Measurements from ENCODE around the gene CECR2.
A peak's percentile ranks its signal among the peaks of the same experiment; 100 is the strongest.

Gene CECR2

GRCh38 chr22:17370026-17370765 lies 936 bp downstream of the CECR2 start:
- no peak overlapping the region for H3K27ac Mint-ChIP-seq (ENCODE audit: low read depth)
- no peak for DNase-seq (ENCODE audit: low spot score in 2 of 2)
- H3K4me1 Mint-ChIP-seq = peaks cover 14% of the 10 kb centered on the region
- no peaks in the 10 kb centered on the region for H3K9me3 Mint-ChIP-seq
- peaks cover 76% of the 10 kb centered on the region for H3K27me3 Mint-ChIP-seq
- no peaks in the 10 kb centered on the region for H3K36me3 Mint-ChIP-seq (ENCODE audit: insufficient read depth)
- H3K4me3 Mint-ChIP-seq = peak overlapping the region; percentile 5
- ATAC-seq (replicated peaks; ENCODE audit: extremely low read depth, poor library complexity, severe bottlenecking) = no peak

DNA sequence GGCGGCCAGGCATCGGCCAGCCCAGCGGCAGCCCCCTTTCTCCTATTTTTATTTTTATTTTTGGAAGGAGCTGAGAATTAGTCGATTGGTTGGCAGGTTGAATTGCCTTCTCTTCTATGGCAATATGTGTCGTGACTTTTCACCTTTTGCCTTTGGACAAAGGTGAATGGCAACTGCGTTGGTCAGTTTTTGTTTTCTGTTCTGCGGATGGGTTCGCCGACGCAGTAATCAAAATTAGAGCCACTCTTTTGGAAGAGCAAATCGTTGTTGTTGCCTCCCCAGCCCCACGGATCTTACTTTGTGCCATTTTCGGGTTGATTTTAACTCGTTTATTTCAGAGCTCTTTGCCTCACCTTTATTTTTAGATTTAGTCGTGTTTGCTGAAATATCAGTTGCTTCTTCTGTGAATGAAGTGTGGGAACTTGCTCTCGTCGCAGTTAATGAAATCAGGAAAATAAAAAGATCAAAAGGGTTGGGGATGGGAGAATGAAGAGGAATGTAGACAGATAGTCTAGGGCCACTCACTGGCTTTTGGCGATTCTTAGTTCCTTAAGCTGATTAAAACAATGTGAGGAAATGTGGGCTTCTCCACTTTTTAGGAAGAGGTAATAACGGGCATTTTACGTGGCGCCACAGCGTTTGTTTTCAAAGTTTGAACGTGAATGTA lies 1.6 kb downstream of the CECR2 start:
- no peak overlapping the region for H3K27ac Mint-ChIP-seq (ENCODE audit: low read depth)
- peak overlapping the region; percentile 5 for H3K4me3 Mint-ChIP-seq
- H3K36me3 Mint-ChIP-seq (ENCODE audit: insufficient read depth) = no peaks in the 10 kb centered on the region
- no peak for ATAC-seq (replicated peaks; ENCODE audit: extremely low read depth, poor library complexity, severe bottlenecking)
- no peak for DNase-seq (ENCODE audit: low spot score in 2 of 2)
- H3K27me3 Mint-ChIP-seq = peaks cover 76% of the 10 kb centered on the region
- no peaks in the 10 kb centered on the region for H3K9me3 Mint-ChIP-seq
- peaks cover 14% of the 10 kb centered on the region for H3K4me1 Mint-ChIP-seq

- no peak for ATAC-seq (replicated peaks; ENCODE audit: extremely low read depth, poor library complexity, severe bottlenecking)
- H3K27me3 Mint-ChIP-seq = peaks cover 76% of the 10 kb centered on the region
- no peak overlapping the region for H3K27ac Mint-ChIP-seq (ENCODE audit: low read depth)
- no peaks in the 10 kb centered on the region for H3K9me3 Mint-ChIP-seq
- H3K36me3 Mint-ChIP-seq (ENCODE audit: insufficient read depth) = no peaks in the 10 kb centered on the region
- no peak overlapping the region for H3K4me3 Mint-ChIP-seq
- no peak for DNase-seq (ENCODE audit: low spot score in 2 of 2)
- H3K4me1 Mint-ChIP-seq = peaks cover 14% of the 10 kb centered on the region
Observed at GRCh38 chr22:17371448-17371847, 2.2 kb downstream of the CECR2 start.

GRCh38 chr22:17373855-17374254 lies 4.6 kb downstream of the CECR2 start:
- Mint-ChIP-seq H3K4me1 (peaks cover 8% of the 10 kb centered on the region), H3K9me3 (no peaks in the 10 kb centered on the region), H3K27me3 (peaks cover 75% of the 10 kb centered on the region), H3K27ac (ENCODE audit: low read depth) (no peak overlapping the region), H3K36me3 (ENCODE audit: insufficient read depth) (no peaks in the 10 kb centered on the region), H3K4me3 (no peak overlapping the region)
- no peak for DNase-seq (ENCODE audit: low spot score in 2 of 2)
- no peak for ATAC-seq (replicated peaks; ENCODE audit: extremely low read depth, poor library complexity, severe bottlenecking)

- H3K4me3 Mint-ChIP-seq = no peak overlapping the region
- no peak overlapping the region for H3K27ac Mint-ChIP-seq (ENCODE audit: low read depth)
- no peak for ATAC-seq (replicated peaks; ENCODE audit: extremely low read depth, poor library complexity, severe bottlenecking)
- H3K9me3 Mint-ChIP-seq = no peaks in the 10 kb centered on the region
- H3K36me3 Mint-ChIP-seq (ENCODE audit: insufficient read depth) = no peaks in the 10 kb centered on the region
- no peak for DNase-seq (ENCODE audit: low spot score in 2 of 2)
- peaks cover 84% of the 10 kb centered on the region for H3K27me3 Mint-ChIP-seq
- peaks cover 2% of the 10 kb centered on the region for H3K4me1 Mint-ChIP-seq
Observed at GRCh38 chr22:17375914-17376614, 6.8 kb downstream of the CECR2 start.

GRCh38 chr22:17376950-17377349 lies 7.7 kb downstream of the CECR2 start:
- no peak for ATAC-seq (replicated peaks; ENCODE audit: extremely low read depth, poor library complexity, severe bottlenecking)
- peaks cover 84% of the 10 kb centered on the region for H3K27me3 Mint-ChIP-seq
- H3K4me1 Mint-ChIP-seq = no peaks in the 10 kb centered on the region
- DNase-seq (ENCODE audit: low spot score in 2 of 2) = no peak
- no peak overlapping the region for H3K4me3 Mint-ChIP-seq
- H3K27ac Mint-ChIP-seq (ENCODE audit: low read depth) = no peak overlapping the region
- no peaks in the 10 kb centered on the region for H3K9me3 Mint-ChIP-seq
- no peaks in the 10 kb centered on the region for H3K36me3 Mint-ChIP-seq (ENCODE audit: insufficient read depth)

- no peaks in the 10 kb centered on the region for H3K4me1 Mint-ChIP-seq
- no peaks in the 10 kb centered on the region for H3K36me3 Mint-ChIP-seq (ENCODE audit: insufficient read depth)
- no peak overlapping the region for H3K27ac Mint-ChIP-seq (ENCODE audit: low read depth)
- no peaks in the 10 kb centered on the region for H3K9me3 Mint-ChIP-seq
- ATAC-seq (replicated peaks; ENCODE audit: extremely low read depth, poor library complexity, severe bottlenecking) (no peak), DNase-seq (ENCODE audit: low spot score in 2 of 2) (no peak)
- H3K4me3 Mint-ChIP-seq = no peak overlapping the region
- peaks cover 77% of the 10 kb centered on the region for H3K27me3 Mint-ChIP-seq
Observed at GRCh38 chr22:17379944-17380343, 10.7 kb downstream of the CECR2 start.

- H3K36me3 Mint-ChIP-seq (ENCODE audit: insufficient read depth) = peaks cover 2% of the 10 kb centered on the region
- H3K4me1 Mint-ChIP-seq = no peaks in the 10 kb centered on the region
- ATAC-seq (replicated peaks; ENCODE audit: extremely low read depth, poor library complexity, severe bottlenecking) (no peak), DNase-seq (ENCODE audit: low spot score in 2 of 2) (no peak)
- no peak overlapping the region for H3K4me3 Mint-ChIP-seq
- H3K27me3 Mint-ChIP-seq = peaks cover 72% of the 10 kb centered on the region
- H3K9me3 Mint-ChIP-seq = no peaks in the 10 kb centered on the region
- no peak overlapping the region for H3K27ac Mint-ChIP-seq (ENCODE audit: low read depth)
Observed at GRCh38 chr22:17380359-17381087, 11.3 kb downstream of the CECR2 start.

- ATAC-seq (replicated peaks; ENCODE audit: extremely low read depth, poor library complexity, severe bottlenecking) = no peak
- H3K27ac Mint-ChIP-seq (ENCODE audit: low read depth) = no peak overlapping the region
- H3K27me3 Mint-ChIP-seq = peaks cover 63% of the 10 kb centered on the region
- no peaks in the 10 kb centered on the region for H3K4me1 Mint-ChIP-seq
- peaks cover 2% of the 10 kb centered on the region for H3K36me3 Mint-ChIP-seq (ENCODE audit: insufficient read depth)
- DNase-seq (ENCODE audit: low spot score in 2 of 2) = no peak
- no peak overlapping the region for H3K4me3 Mint-ChIP-seq
- no peaks in the 10 kb centered on the region for H3K9me3 Mint-ChIP-seq
Observed at GRCh38 chr22:17381192-17381913, 12.1 kb downstream of the CECR2 start.

DNA sequence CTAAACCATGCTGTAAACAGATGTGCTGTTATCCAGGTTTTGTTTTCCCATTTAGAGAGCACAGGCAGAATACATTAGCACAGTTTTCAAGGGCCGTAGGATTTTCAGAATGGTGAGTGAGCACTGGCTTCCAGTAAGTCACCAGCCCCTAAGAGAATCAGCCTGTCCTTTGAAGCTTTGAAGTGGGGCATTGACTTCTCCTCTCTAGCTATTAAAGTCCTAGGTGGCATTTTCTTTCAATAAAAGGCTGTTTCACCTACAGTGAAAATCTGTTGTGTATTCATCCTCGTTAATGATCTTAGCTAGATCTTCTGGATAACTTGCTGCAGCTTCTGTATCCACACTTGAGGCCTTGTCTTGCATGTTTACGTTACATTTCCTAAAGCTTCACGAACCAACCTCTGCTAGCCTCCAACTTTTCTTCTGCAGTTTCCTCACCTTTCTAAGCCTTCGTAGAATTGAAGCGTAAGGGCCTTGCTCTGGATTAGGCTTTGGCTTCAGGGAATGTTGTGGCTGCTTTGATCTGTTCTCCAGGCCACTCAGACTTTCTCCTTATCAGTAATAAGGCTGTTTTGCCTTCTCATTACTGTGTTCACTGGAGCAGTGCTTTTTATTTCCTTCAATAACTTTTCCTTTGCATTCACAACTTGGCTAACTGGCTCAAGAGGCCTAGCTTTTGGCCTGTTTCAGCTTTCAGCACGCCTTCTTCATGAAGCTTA lies 15.5 kb downstream of the CECR2 start:
- Mint-ChIP-seq H3K4me3 (no peak overlapping the region), H3K9me3 (no peaks in the 10 kb centered on the region), H3K27me3 (peaks cover 40% of the 10 kb centered on the region), H3K4me1 (no peaks in the 10 kb centered on the region), H3K27ac (ENCODE audit: low read depth) (no peak overlapping the region), H3K36me3 (ENCODE audit: insufficient read depth) (peaks cover 2% of the 10 kb centered on the region)
- no peak for DNase-seq (ENCODE audit: low spot score in 2 of 2)
- ATAC-seq (replicated peaks; ENCODE audit: extremely low read depth, poor library complexity, severe bottlenecking) = no peak

DNA sequence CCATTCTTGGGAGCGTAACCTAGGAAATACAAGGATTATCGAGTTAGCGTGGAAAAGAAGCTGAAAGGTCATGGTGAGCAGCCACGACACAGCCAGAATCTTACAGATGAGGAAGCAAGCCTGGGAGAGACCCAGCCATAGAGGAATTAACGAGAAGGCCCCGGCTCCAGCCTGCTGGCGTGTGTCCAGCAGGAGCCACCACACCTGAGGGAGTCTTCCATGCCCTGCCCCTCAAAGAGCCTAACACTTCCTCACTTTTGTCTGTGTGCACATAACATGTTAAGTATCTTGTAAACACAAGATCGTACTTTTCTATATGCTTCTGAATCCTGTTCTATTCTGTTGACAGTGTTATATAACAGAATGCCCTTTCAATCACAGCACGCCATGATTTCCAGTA lies 18.1 kb downstream of the CECR2 start:
- Mint-ChIP-seq H3K27ac (ENCODE audit: low read depth) (no peak overlapping the region), H3K4me1 (no peaks in the 10 kb centered on the region), H3K36me3 (ENCODE audit: insufficient read depth) (peaks cover 2% of the 10 kb centered on the region), H3K9me3 (no peaks in the 10 kb centered on the region), H3K4me3 (no peak overlapping the region), H3K27me3 (peaks cover 19% of the 10 kb centered on the region)
- ATAC-seq (replicated peaks; ENCODE audit: extremely low read depth, poor library complexity, severe bottlenecking) (no peak), DNase-seq (ENCODE audit: low spot score in 2 of 2) (no peak)

Measured in central memory CD8-positive, alpha-beta T cell (primary cell).